HEK293 (cell line): ENCODE results near the gene FBXL7.

Experiments used
- BCL11A ChIP-seq: fragments of 450-650 bp; formaldehyde crosslinking; IDR thresholded peaks from 2 replicates; pipeline ENCODE4 v1.5.1; 2016; ENCODE audit warnings: low read depth, missing biosample characterization, missing genetic modification characterization
- CTCF ChIP-seq: fragments of 450-650 bp; formaldehyde crosslinking; IDR thresholded peaks from 2 replicates; pipeline ENCODE4 v1.5.1; 2016; ENCODE audit warnings: missing biosample characterization, missing genetic modification characterization
- OVOL3 ChIP-seq: fragments of 450-650 bp; formaldehyde crosslinking; IDR thresholded peaks from 2 replicates; pipeline ENCODE4 v1.5.1; 2016; ENCODE audit warnings: missing biosample characterization, missing genetic modification characterization
- ZBTB11 ChIP-seq: fragments of 450-650 bp; formaldehyde crosslinking; conservative IDR thresholded peaks from 2 replicates; pipeline ENCODE4 v1.5.1; 2016; ENCODE audit warnings: low read depth, missing biosample characterization, missing genetic modification characterization
- ZBTB21 ChIP-seq: fragments of 450-650 bp; formaldehyde crosslinking; IDR thresholded peaks from 2 replicates; pipeline ENCODE4 v1.5.1; 2017; ENCODE audit warnings: missing biosample characterization, missing genetic modification characterization
- ZBTB26 ChIP-seq: fragments of 450-650 bp; formaldehyde crosslinking; optimal IDR thresholded peaks from 2 replicates; pipeline ENCODE3; 2016; ENCODE audit warnings: missing biosample characterization, mild to moderate bottlenecking, missing genetic modification characterization
- ZNF274 ChIP-seq, 2 experiments: fragments of 200-500 bp in 1 of 2; fragments of 450-650 bp in 1 of 2; sonication (Bioruptor generic) in 1 of 2; formaldehyde crosslinking in 1 of 2; IDR thresholded peaks; 2 replicates each; pipeline versions ENCODE4 v1.5.1 to v1.6.1; 2014 to 2016; ENCODE audit warnings: borderline replicate concordance in 1 of 2, inconsistent platforms in 1 of 2, low read length in 1 of 2, missing biosample characterization in 1 of 2, missing genetic modification characterization in 1 of 2
- ZNF350 ChIP-seq: fragments of 450-650 bp; formaldehyde crosslinking; IDR thresholded peaks from 2 replicates; pipeline ENCODE4 v1.5.0; 2017; ENCODE audit warnings: missing biosample characterization, mild to moderate bottlenecking, missing genetic modification characterization
- ZNF394 ChIP-seq: fragments of 450-650 bp; formaldehyde crosslinking; IDR thresholded peaks from 2 replicates; pipeline ENCODE4 v1.5.1; 2016; ENCODE audit warnings: missing biosample characterization, missing genetic modification characterization, mild to moderate bottlenecking, moderate library complexity, borderline replicate concordance
- ZNF488 ChIP-seq: fragments of 450-650 bp; formaldehyde crosslinking; IDR thresholded peaks from 2 replicates; pipeline ENCODE4 v1.5.1; 2016; ENCODE audit warnings: missing biosample characterization, missing genetic modification characterization
- ZNF529 ChIP-seq: fragments of 450-650 bp; formaldehyde crosslinking; IDR thresholded peaks from 2 replicates; pipeline ENCODE4 v1.5.1; 2017; ENCODE audit warnings: missing genetic modification characterization, missing biosample characterization; ENCODE audit not compliant: insufficient replicate concordance
- ZNF785 ChIP-seq: fragments of 450-650 bp; formaldehyde crosslinking; IDR thresholded peaks from 2 replicates; pipeline ENCODE4 v1.5.1; 2016; ENCODE audit warnings: missing biosample characterization, missing genetic modification characterization
- ZNF843 ChIP-seq: fragments of 450-650 bp; formaldehyde crosslinking; IDR thresholded peaks from 2 replicates; pipeline ENCODE4 v1.5.1; 2016; ENCODE audit warnings: missing biosample characterization, missing genetic modification characterization
- TF ChIP-seq, protein P1 (sequence below): fragments of 450-650 bp; formaldehyde crosslinking; IDR thresholded peaks from 2 replicates; pipeline ENCODE4 v1.5.1; 2016; ENCODE audit warnings: missing biosample characterization, missing genetic modification characterization

- TF ChIP-seq ZBTB26, result no peak
- no peak for TF ChIP-seq ZNF529 (tag by site-specific recombination)
- no peak for TF ChIP-seq ZNF274 (IDR thresholded peaks at IDR 0.05; ENCODE audit: low read length)
- no peak for TF ChIP-seq ZNF274 (tag by site-specific recombination; IDR thresholded peaks at IDR 0.05; ENCODE audit: borderline replicate concordance)
- no peak for TF ChIP-seq CTCF (tag by site-specific recombination)
- TF ChIP-seq BCL11A, result no peak
- no peak for TF ChIP-seq ZNF785
- no peak for TF ChIP-seq OVOL3 (tag by site-specific recombination)
- TF ChIP-seq ZNF843, result no peak
- no peak for TF ChIP-seq ZNF350 (tag by site-specific recombination)
- TF ChIP-seq ZNF488 (tag by site-specific recombination), result no peak
- TF ChIP-seq ZNF394, result no peak
- no peak for TF ChIP-seq ZBTB21 (tag by site-specific recombination)
- no peak for TF ChIP-seq ZBTB11
- TF ChIP-seq, protein P1, sequence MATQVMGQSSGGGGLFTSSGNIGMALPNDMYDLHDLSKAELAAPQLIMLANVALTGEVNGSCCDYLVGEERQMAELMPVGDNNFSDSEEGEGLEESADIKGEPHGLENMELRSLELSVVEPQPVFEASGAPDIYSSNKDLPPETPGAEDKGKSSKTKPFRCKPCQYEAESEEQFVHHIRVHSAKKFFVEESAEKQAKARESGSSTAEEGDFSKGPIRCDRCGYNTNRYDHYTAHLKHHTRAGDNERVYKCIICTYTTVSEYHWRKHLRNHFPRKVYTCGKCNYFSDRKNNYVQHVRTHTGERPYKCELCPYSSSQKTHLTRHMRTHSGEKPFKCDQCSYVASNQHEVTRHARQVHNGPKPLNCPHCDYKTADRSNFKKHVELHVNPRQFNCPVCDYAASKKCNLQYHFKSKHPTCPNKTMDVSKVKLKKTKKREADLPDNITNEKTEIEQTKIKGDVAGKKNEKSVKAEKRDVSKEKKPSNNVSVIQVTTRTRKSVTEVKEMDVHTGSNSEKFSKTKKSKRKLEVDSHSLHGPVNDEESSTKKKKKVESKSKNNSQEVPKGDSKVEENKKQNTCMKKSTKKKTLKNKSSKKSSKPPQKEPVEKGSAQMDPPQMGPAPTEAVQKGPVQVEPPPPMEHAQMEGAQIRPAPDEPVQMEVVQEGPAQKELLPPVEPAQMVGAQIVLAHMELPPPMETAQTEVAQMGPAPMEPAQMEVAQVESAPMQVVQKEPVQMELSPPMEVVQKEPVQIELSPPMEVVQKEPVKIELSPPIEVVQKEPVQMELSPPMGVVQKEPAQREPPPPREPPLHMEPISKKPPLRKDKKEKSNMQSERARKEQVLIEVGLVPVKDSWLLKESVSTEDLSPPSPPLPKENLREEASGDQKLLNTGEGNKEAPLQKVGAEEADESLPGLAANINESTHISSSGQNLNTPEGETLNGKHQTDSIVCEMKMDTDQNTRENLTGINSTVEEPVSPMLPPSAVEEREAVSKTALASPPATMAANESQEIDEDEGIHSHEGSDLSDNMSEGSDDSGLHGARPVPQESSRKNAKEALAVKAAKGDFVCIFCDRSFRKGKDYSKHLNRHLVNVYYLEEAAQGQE (tag by site-specific recombination), result no peak
Observed at GRCh38 chr5:15799612-15800011, 299.6 kb downstream of the FBXL7 start.
